Measurements from ENCODE around the gene SAMD8.
"Not testable (repeated sequence)": the region's sequence is repeated elsewhere in the genome, so short reads cannot be mapped to it uniquely, and the experiment has no call there.

- not testable (repeated sequence) for TF ChIP-seq CTCF (IDR thresholded peaks at IDR 0.05; ENCODE audit: low read depth, low read length); MYC (IDR thresholded peaks at IDR 0.05; ENCODE audit: low read depth, low read length); POLR2A (IDR thresholded peaks at IDR 0.05; ENCODE audit: extremely low read depth, insufficient read length)
These were observed 83.2 kb downstream of the SAMD8 start for GRCh38 chr10:75194625-75195024.
